ENCODE measurements around the gene CABS1.

The CABS1 gene

GRCh38 chr4:70299643-70300042 is 35.1 kb upstream of the CABS1 start:
- Histone ChIP-seq H3K4me3 (ENCODE audit: low read depth, low read length) (no peak overlapping the region), H3K36me3 (ENCODE audit: control insufficient read depth, insufficient read depth, low read length) (no peaks in the 10 kb centered on the region), H3K79me2 (no peaks in the 10 kb centered on the region), H3K4me2 (ENCODE audit: low read length) (no peak overlapping the region), H3K27ac (no peak overlapping the region), H3K9ac (no peak overlapping the region), H3K4me1 (no peaks in the 10 kb centered on the region), H3K9me3 (ENCODE audit: control insufficient read depth, low read length) (no peaks in the 10 kb centered on the region), H3K27me3 (ENCODE audit: control insufficient read depth, insufficient read depth, low read length) (no peaks in the 10 kb centered on the region), H2AFZ (no peak overlapping the region)
- TF ChIP-seq CTCF (IDR thresholded peaks at IDR 0.05), result no peak

GRCh38 chr4:70300215-70300614 is 34.6 kb upstream of the CABS1 start:
- Histone ChIP-seq H3K79me2 (no peaks in the 10 kb centered on the region), H3K36me3 (ENCODE audit: control insufficient read depth, insufficient read depth, low read length) (no peaks in the 10 kb centered on the region), H3K27ac (no peak overlapping the region), H2AFZ (no peak overlapping the region), H3K27me3 (ENCODE audit: control insufficient read depth, insufficient read depth, low read length) (no peaks in the 10 kb centered on the region), H3K4me3 (ENCODE audit: low read depth, low read length) (no peak overlapping the region), H3K4me1 (no peaks in the 10 kb centered on the region), H3K4me2 (ENCODE audit: low read length) (no peak overlapping the region), H3K9ac (no peak overlapping the region), H3K9me3 (ENCODE audit: control insufficient read depth, low read length) (no peaks in the 10 kb centered on the region)
- TF ChIP-seq CTCF (IDR thresholded peaks at IDR 0.05), result no peak

GRCh38 chr4:70303090-70303489 is 31.7 kb upstream of the CABS1 start:
- H3K4me2 ChIP-seq (ENCODE audit: low read length), result no peak overlapping the region
- no peaks in the 10 kb centered on the region for H3K79me2 ChIP-seq
- H3K36me3 ChIP-seq (ENCODE audit: control insufficient read depth, insufficient read depth, low read length), result no peaks in the 10 kb centered on the region
- no peaks in the 10 kb centered on the region for H3K4me1 ChIP-seq
- H3K4me3 ChIP-seq (ENCODE audit: low read depth, low read length), result no peak overlapping the region
- no peak overlapping the region for H3K27ac ChIP-seq
- H2AFZ ChIP-seq, result no peak overlapping the region
- no peaks in the 10 kb centered on the region for H3K27me3 ChIP-seq (ENCODE audit: control insufficient read depth, insufficient read depth, low read length)
- no peak for TF ChIP-seq CTCF (IDR thresholded peaks at IDR 0.05)
- H3K9me3 ChIP-seq (ENCODE audit: control insufficient read depth, low read length), result no peaks in the 10 kb centered on the region
- no peak overlapping the region for H3K9ac ChIP-seq

- no peaks in the 10 kb centered on the region for H3K36me3 ChIP-seq (ENCODE audit: control insufficient read depth, insufficient read depth, low read length)
- no peak overlapping the region for H3K27ac ChIP-seq
- no peaks in the 10 kb centered on the region for H3K79me2 ChIP-seq
- H3K9me3 ChIP-seq (ENCODE audit: control insufficient read depth, low read length), result no peaks in the 10 kb centered on the region
- H2AFZ ChIP-seq, result no peak overlapping the region
- no peak overlapping the region for H3K4me2 ChIP-seq (ENCODE audit: low read length)
- no peaks in the 10 kb centered on the region for H3K27me3 ChIP-seq (ENCODE audit: control insufficient read depth, insufficient read depth, low read length)
- no peak overlapping the region for H3K4me3 ChIP-seq (ENCODE audit: low read depth, low read length)
- TF ChIP-seq CTCF (IDR thresholded peaks at IDR 0.05), result no peak
- no peaks in the 10 kb centered on the region for H3K4me1 ChIP-seq
- no peak overlapping the region for H3K9ac ChIP-seq
Measured at GRCh38 chr4:70305601-70306000, 29.2 kb upstream of the CABS1 start.

- H3K36me3 ChIP-seq (ENCODE audit: control insufficient read depth, insufficient read depth, low read length), result no peaks in the 10 kb centered on the region
- TF ChIP-seq CTCF (IDR thresholded peaks at IDR 0.05), result no peak
- H3K9ac ChIP-seq, result no peak overlapping the region
- no peaks in the 10 kb centered on the region for H3K9me3 ChIP-seq (ENCODE audit: control insufficient read depth, low read length)
- H3K4me2 ChIP-seq (ENCODE audit: low read length), result no peak overlapping the region
- no peaks in the 10 kb centered on the region for H3K4me1 ChIP-seq
- H3K27ac ChIP-seq, result no peak overlapping the region
- H2AFZ ChIP-seq, result no peak overlapping the region
- no peak overlapping the region for H3K4me3 ChIP-seq (ENCODE audit: low read depth, low read length)
- H3K27me3 ChIP-seq (ENCODE audit: control insufficient read depth, insufficient read depth, low read length), result no peaks in the 10 kb centered on the region
- no peaks in the 10 kb centered on the region for H3K79me2 ChIP-seq
Measured at GRCh38 chr4:70306076-70306475, 28.7 kb upstream of the CABS1 start.

Data from parathyroid adenoma (tissue), 2 donors.